Measurements from ENCODE around the gene HSH2D. TPM values are rescaled to one million over a fixed set of nuclear protein-coding genes. Genes with fewer than 3 reads are reported as not detected.

The HSH2D gene
- total and polyA plus RNA-seq, 2 of the 13 experiments (the other 11 are each of a cell fraction or from before 2014, with no cell fraction given), result 0.69 to 3.2 TPM

DNA sequence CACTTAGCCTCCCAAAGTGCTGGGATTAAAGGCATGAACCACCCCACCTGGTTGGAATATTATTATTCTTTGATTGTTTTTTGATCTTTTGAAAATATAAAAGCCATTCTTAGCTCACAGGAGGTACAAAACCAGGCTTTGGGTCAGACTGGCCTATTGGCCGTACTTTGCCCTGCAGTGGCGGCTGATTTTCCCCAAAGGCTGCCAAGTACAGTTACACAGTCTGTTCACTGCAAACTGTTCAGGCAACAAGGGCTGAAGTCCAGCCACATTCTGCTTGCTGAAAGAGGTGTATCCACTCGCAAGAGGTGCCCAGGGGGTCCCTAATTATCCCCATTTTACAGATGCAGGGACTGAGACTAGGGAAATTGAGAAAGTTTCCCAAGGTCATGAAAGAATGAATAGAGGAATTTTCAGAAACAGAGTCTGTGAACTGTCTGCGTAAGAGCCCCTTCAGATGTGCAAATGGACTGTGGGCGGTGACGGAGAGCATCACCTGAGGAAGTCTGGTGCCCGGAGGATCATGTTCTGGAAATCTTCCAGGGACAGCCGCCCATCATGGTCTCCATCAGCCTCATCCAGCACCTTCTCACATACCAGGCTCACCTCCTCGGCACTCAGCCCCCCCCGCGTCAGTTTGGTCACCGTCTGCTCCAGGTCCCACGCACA, 20.9 kb downstream of the HSH2D start (continued):
- TF ChIP-seq, protein P1, sequence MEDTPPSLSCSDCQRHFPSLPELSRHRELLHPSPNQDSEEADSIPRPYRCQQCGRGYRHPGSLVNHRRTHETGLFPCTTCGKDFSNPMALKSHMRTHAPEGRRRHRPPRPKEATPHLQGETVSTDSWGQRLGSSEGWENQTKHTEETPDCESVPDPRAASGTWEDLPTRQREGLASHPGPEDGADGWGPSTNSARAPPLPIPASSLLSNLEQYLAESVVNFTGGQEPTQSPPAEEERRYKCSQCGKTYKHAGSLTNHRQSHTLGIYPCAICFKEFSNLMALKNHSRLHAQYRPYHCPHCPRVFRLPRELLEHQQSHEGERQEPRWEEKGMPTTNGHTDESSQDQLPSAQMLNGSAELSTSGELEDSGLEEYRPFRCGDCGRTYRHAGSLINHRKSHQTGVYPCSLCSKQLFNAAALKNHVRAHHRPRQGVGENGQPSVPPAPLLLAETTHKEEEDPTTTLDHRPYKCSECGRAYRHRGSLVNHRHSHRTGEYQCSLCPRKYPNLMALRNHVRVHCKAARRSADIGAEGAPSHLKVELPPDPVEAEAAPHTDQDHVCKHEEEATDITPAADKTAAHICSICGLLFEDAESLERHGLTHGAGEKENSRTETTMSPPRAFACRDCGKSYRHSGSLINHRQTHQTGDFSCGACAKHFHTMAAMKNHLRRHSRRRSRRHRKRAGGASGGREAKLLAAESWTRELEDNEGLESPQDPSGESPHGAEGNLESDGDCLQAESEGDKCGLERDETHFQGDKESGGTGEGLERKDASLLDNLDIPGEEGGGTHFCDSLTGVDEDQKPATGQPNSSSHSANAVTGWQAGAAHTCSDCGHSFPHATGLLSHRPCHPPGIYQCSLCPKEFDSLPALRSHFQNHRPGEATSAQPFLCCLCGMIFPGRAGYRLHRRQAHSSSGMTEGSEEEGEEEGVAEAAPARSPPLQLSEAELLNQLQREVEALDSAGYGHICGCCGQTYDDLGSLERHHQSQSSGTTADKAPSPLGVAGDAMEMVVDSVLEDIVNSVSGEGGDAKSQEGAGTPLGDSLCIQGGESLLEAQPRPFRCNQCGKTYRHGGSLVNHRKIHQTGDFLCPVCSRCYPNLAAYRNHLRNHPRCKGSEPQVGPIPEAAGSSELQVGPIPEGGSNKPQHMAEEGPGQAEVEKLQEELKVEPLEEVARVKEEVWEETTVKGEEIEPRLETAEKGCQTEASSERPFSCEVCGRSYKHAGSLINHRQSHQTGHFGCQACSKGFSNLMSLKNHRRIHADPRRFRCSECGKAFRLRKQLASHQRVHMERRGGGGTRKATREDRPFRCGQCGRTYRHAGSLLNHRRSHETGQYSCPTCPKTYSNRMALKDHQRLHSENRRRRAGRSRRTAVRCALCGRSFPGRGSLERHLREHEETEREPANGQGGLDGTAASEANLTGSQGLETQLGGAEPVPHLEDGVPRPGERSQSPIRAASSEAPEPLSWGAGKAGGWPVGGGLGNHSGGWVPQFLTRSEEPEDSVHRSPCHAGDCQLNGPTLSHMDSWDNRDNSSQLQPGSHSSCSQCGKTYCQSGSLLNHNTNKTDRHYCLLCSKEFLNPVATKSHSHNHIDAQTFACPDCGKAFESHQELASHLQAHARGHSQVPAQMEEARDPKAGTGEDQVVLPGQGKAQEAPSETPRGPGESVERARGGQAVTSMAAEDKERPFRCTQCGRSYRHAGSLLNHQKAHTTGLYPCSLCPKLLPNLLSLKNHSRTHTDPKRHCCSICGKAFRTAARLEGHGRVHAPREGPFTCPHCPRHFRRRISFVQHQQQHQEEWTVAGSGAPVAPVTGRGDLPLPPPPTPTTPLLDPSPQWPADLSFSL (CRISPR knock-in tag; IDR thresholded peaks at IDR 0.05), result no peak
- TF ChIP-seq SKI (IDR thresholded peaks at IDR 0.05; ENCODE audit: partially characterized antibody) (no peak), ZMYM3 (CRISPR knock-in tag; IDR thresholded peaks at IDR 0.05) (peak; percentile 88), ZNF629 (CRISPR knock-in tag; conservative IDR thresholded peaks at IDR 0.05) (peak; percentile 90), GATAD2A (CRISPR knock-in tag; IDR thresholded peaks at IDR 0.05) (no peak), MTF1 (CRISPR knock-in tag; IDR thresholded peaks at IDR 0.05) (no peak), MXD4 (CRISPR knock-in tag; IDR thresholded peaks at IDR 0.05) (no peak), MED8 (CRISPR knock-in tag; IDR thresholded peaks at IDR 0.05; ENCODE audit: insufficient replicate concordance) (peak; percentile 29), JDP2 (CRISPR knock-in tag; IDR thresholded peaks at IDR 0.05; ENCODE audit: borderline replicate concordance) (no peak), IKZF4 (CRISPR knock-in tag; IDR thresholded peaks at IDR 0.05; ENCODE audit: borderline replicate concordance, low read depth, not compliant biosample characterization) (no peak), HNRNPUL1 (IDR thresholded peaks at IDR 0.05; ENCODE audit: low read depth, low read length) (no peak), RBFOX2 (IDR thresholded peaks at IDR 0.05; ENCODE audit: low read depth, low read length) (no peak), ZNF510 (CRISPR knock-in tag; IDR thresholded peaks at IDR 0.05; ENCODE audit: low read depth) (no peak), NFKB2 (CRISPR knock-in tag; IDR thresholded peaks at IDR 0.05; ENCODE audit: borderline replicate concordance) (no peak), HNF4G (IDR thresholded peaks at IDR 0.05; ENCODE audit: borderline replicate concordance, low read depth, low read length) (peak; percentile 61; the same call in 1 of the 2 replicates), HNF4G (CRISPR knock-in tag; IDR thresholded peaks at IDR 0.05; ENCODE audit: borderline replicate concordance, low read depth) (no peak), SP2 (CRISPR knock-in tag; IDR thresholded peaks at IDR 0.05) (no peak), TGIF2 (CRISPR knock-in tag; IDR thresholded peaks at IDR 0.05) (no peak), GABPB1 (CRISPR knock-in tag; IDR thresholded peaks at IDR 0.05) (no peak), ZNF230 (CRISPR knock-in tag; IDR thresholded peaks at IDR 0.05) (no peak)
- TF ChIP-seq, protein P2, sequence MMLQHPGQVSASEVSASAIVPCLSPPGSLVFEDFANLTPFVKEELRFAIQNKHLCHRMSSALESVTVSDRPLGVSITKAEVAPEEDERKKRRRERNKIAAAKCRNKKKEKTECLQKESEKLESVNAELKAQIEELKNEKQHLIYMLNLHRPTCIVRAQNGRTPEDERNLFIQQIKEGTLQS (CRISPR knock-in tag; IDR thresholded peaks at IDR 0.05), result no peak
- TF ChIP-seq, protein P3, sequence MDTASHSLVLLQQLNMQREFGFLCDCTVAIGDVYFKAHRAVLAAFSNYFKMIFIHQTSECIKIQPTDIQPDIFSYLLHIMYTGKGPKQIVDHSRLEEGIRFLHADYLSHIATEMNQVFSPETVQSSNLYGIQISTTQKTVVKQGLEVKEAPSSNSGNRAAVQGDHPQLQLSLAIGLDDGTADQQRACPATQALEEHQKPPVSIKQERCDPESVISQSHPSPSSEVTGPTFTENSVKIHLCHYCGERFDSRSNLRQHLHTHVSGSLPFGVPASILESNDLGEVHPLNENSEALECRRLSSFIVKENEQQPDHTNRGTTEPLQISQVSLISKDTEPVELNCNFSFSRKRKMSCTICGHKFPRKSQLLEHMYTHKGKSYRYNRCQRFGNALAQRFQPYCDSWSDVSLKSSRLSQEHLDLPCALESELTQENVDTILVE (CRISPR knock-in tag; IDR thresholded peaks at IDR 0.05), result no peak
